Endothelial cell of umbilical vein (primary cell): ENCODE measurements around the gene KLK3. TPM values are rescaled to one million over a fixed set of nuclear protein-coding genes. Genes with fewer than 3 reads are reported as not detected.

ENCODE experiments used
- BruUV-seq: library from RNA; stranded (reverse); fragments of 400-500 nt; replicated peaks from 2 replicates; lab custom pipeline; 2021; lab: Mats Ljungman, UMichigan
- CTCF ChIA-PET: fragments of 300-600, 350-600 bp; sonication (Branson Sonifier 250); formaldehyde crosslinking; loops from one replicate; lab custom pipeline; 2021; ENCODE audit warnings: antibody characterized with exemption, inconsistent platforms; lab: Charles Lee
- POLR2A ChIA-PET: fragments of 300-600, 350-600 bp; sonication (Branson Sonifier 250); formaldehyde crosslinking; loops from one replicate; lab custom pipeline; 2021; ENCODE audit warnings: antibody characterized with exemption, inconsistent platforms; lab: Charles Lee
- DNase-seq: peaks from one replicate; pipeline ENCODE4 v3.0.0-alpha.2; 2011; ENCODE audit warnings: low read depth, low spot score
- FAIRE-seq: peaks from 2 replicates; lab custom pipeline; 2011; peaks lifted over from hg19 to GRCh38; lab: Jason Lieb, UNC
- H2AFZ ChIP-seq: 2 replicates; pipeline ENCODE4 v1.6.0; 2012; ENCODE audit warnings: low read depth, low read length, control low read depth, inconsistent platforms
- H3K27ac ChIP-seq: 2 replicates; pipeline ENCODE4 v1.5.1; 2011; ENCODE audit warnings: low read depth, mild to moderate bottlenecking, control low read depth, low read length, moderate library complexity; ENCODE audit not compliant: insufficient read depth
- H3K27me3 ChIP-seq, 2 experiments: 2 replicates each; pipeline versions ENCODE4 v1.6.0 to v1.6.1; 2011; ENCODE audit warnings: low read length in 2 of 2, mixed read lengths in 1 of 2; ENCODE audit not compliant: control insufficient read depth in 2 of 2, insufficient read depth in 2 of 2
- H3K36me3 ChIP-seq, 2 experiments: 2 replicates in 1 of 2; 3 replicates in 1 of 2; pipeline ENCODE4 v1.5.1; 2011; ENCODE audit warnings: low read length in 2 of 2, mild to moderate bottlenecking in 1 of 2, moderate library complexity in 1 of 2; ENCODE audit not compliant: control insufficient read depth in 2 of 2, insufficient read depth in 2 of 2; ENCODE audit errors: extremely low read depth in 1 of 2
- H3K4me1 ChIP-seq: 3 replicates; pipeline ENCODE4 v1.5.1; 2011; ENCODE audit warnings: mild to moderate bottlenecking, low read length; ENCODE audit not compliant: control insufficient read depth, insufficient read depth; ENCODE audit errors: extremely low read depth
- H3K4me2 ChIP-seq: 2 replicates; pipeline ENCODE4 v1.6.1; 2011; ENCODE audit warnings: low read length, control low read depth, mixed read lengths; ENCODE audit not compliant: insufficient read depth
- H3K4me3 ChIP-seq, 3 experiments: fragments of 200-600 bp in 1 of 3; sonication (generic), shearing (Covaris generic) in 1 of 3; replicated peaks in 1 of 3; 2 replicates each; pipeline ENCODE4 v1.5.1; 2011 to 2016; ENCODE audit warnings: control low read depth in 3 of 3, low read length in 3 of 3, mild to moderate bottlenecking in 2 of 3, inconsistent platforms in 1 of 3, low read depth in 1 of 3, moderate library complexity in 1 of 3; ENCODE audit not compliant: insufficient read depth in 1 of 3
- H3K79me2 ChIP-seq: 2 replicates; pipeline ENCODE4 v1.6.0; 2012; ENCODE audit warnings: low read length, inconsistent platforms; ENCODE audit not compliant: control insufficient read depth, insufficient read depth
- H3K9ac ChIP-seq: replicated peaks from 2 replicates; pipeline ENCODE3; 2011; ENCODE audit warnings: low read length, control low read depth; ENCODE audit not compliant: insufficient read depth; ENCODE audit errors: extremely low read depth
- H3K9me1 ChIP-seq: replicated peaks from 3 replicates; pipeline ENCODE4 v1.6.0; 2011; ENCODE audit warnings: mild to moderate bottlenecking, low read length; ENCODE audit not compliant: control insufficient read depth, insufficient read depth; ENCODE audit errors: extremely low read depth
- H3K9me3 ChIP-seq: replicated peaks from 2 replicates; pipeline ENCODE4 v1.5.1; 2012; ENCODE audit warnings: low read length, inconsistent platforms; ENCODE audit not compliant: control insufficient read depth, insufficient read depth
- H4K20me1 ChIP-seq: replicated peaks from 2 replicates; pipeline ENCODE3; 2011; ENCODE audit warnings: mild to moderate bottlenecking, low read length; ENCODE audit not compliant: control insufficient read depth, insufficient read depth; ENCODE audit errors: extremely low read depth
- CTCF ChIP-seq, 2 donors: IDR thresholded peaks; 1 replicate in 1 of 2; 2 replicates in 1 of 2; pipeline ENCODE4 v1.5.1; 2011; ENCODE audit warnings: low read length in 2 of 2, mild to moderate bottlenecking in 2 of 2, moderate library complexity in 2 of 2, control low read depth in 1 of 2, inconsistent platforms in 1 of 2, low read depth in 1 of 2; ENCODE audit not compliant: insufficient read depth in 1 of 2; ENCODE audit errors: extremely low read depth in 1 of 2
- EZH2 ChIP-seq: IDR thresholded peaks from 2 replicates; pipeline ENCODE4 v1.6.1; 2012; ENCODE audit warnings: borderline replicate concordance, low read depth, mild to moderate bottlenecking, moderate library complexity, low read length, inconsistent platforms; ENCODE audit not compliant: severe bottlenecking
- FOS ChIP-seq: IDR thresholded peaks from 2 replicates; pipeline ENCODE4 v1.6.1; 2011; ENCODE audit warnings: mild to moderate bottlenecking, low read length, moderate library complexity, borderline replicate concordance; ENCODE audit not compliant: insufficient read depth
- GATA2 ChIP-seq: IDR thresholded peaks from 2 replicates; pipeline ENCODE4 v1.7.0; 2011; ENCODE audit warnings: low read depth, mild to moderate bottlenecking, moderate library complexity, mixed read lengths, low read length; ENCODE audit not compliant: insufficient read length, insufficient read depth
- JUN ChIP-seq: IDR thresholded peaks from 2 replicates; pipeline ENCODE4 v1.6.1; 2011; ENCODE audit warnings: borderline replicate concordance, low read depth; ENCODE audit not compliant: insufficient read length, insufficient read depth
- MAX ChIP-seq: IDR thresholded peaks from 2 replicates; pipeline ENCODE4 v1.6.1; 2011; ENCODE audit not compliant: insufficient read depth, insufficient read length
- MYC ChIP-seq: IDR thresholded peaks from one replicate; pipeline ENCODE4 v1.6.1; 2011; ENCODE audit warnings: mild to moderate bottlenecking, low read depth, low read length
- POLR2A ChIP-seq: IDR thresholded peaks from 2 replicates; pipeline ENCODE4 v1.6.1; 2012; ENCODE audit warnings: low read depth, mild to moderate bottlenecking, control low read depth, low read length
- POLR2AphosphoS5 ChIP-seq: IDR thresholded peaks from 2 replicates; pipeline ENCODE4 v1.6.1; 2012; ENCODE audit warnings: low read depth, mild to moderate bottlenecking, control low read depth, low read length, moderate library complexity; ENCODE audit not compliant: insufficient read depth
- dilution Hi-C: fragments of 300-500 bp; cut with MboI; formaldehyde crosslinking; loops from one replicate; pipeline ENCODE4 v1.15.0; 2019; ENCODE audit warnings: low sequenced_read_pairs; ENCODE audit not compliant: extremely low pct_ligation_motif_present
- intact Hi-C: fragments of 100-400 bp; cut with micrococcal nuclease; formaldehyde crosslinking; loops from one replicate; pipeline ENCODE4 v1.10.0; 2022
- polyA plus RNA-seq, 4 experiments: library from polyadenylated mRNA; depleted of rRNA in 3 of 4; stranded (reverse) in 3 of 4; unstranded in 1 of 4; fragments of >200 nt; gene quantifications; 2 replicates each; pipeline versions ENCODE4 v1.2.1 to v1.2.3, GENCODE V29; 2011 to 2012; ENCODE audit warnings: missing spikeins in 1 of 4
- total RNA-seq: library from RNA; stranded (reverse); gene quantifications from 2 replicates; pipeline ENCODE4 v1.2.3, GENCODE V29; 2021

KLK3 gene
- total and polyA plus RNA-seq, 2 donors (not counting 3 experiments of a cell fraction or from before 2014, with no cell fraction given) = not detected

- CTCF ChIA-PET = no interaction called here
- no peak overlapping the region for H3K4me3 ChIP-seq
- FAIRE-seq (no peak), DNase-seq (no peak)
- H3K27me3 ChIP-seq = peaks cover 21 to 23% of the 10 kb centered on the region in 2 experiments
- no TSS peak for BruUV-seq
- dilution Hi-C loops = no loop called here
- no peaks in the 10 kb centered on the region for H3K79me2 ChIP-seq
- H3K9me3 ChIP-seq = no peaks in the 10 kb centered on the region
- H3K9me1 ChIP-seq = no peaks in the 10 kb centered on the region
- POLR2A ChIA-PET = no interaction called here
- H3K4me2 ChIP-seq = no peak overlapping the region
- H3K27ac ChIP-seq = no peak overlapping the region
- H3K4me1 ChIP-seq = no peaks in the 10 kb centered on the region
- no peak overlapping the region for H2AFZ ChIP-seq
- H3K9ac ChIP-seq = no peak overlapping the region
- intact Hi-C loops = no loop called here
- TF ChIP-seq JUN = no peak
- TF ChIP-seq POLR2AphosphoS5 = no peak
- TF ChIP-seq POLR2A = no peak
- TF ChIP-seq MAX = no peak
- TF ChIP-seq MYC = no peak
- no peak for TF ChIP-seq CTCF (IDR thresholded peaks at IDR 0.05; ENCODE audit: extremely low read depth in 1 of 2, insufficient read depth in 1 of 2, low read depth in 1 of 2, low read length in 2 of 2)
- TF ChIP-seq EZH2 = no peak
- TF ChIP-seq FOS = no peak
- no peak for TF ChIP-seq GATA2
- H3K36me3 ChIP-seq = no peaks in the 10 kb centered on the region
- no peaks in the 10 kb centered on the region for H4K20me1 ChIP-seq
Measured at GRCh38 chr19:50822661-50823208, 32.0 kb upstream of the KLK3 start.
